GM21737 (cell line): ENCODE data around the gene IGF2BP2.
"Not testable (repeated sequence)": the region's sequence is repeated elsewhere in the genome, so short reads cannot be mapped to it uniquely, and the experiment has no call there.

Experiments used
- ATAC-seq: cut with Tn5 transposase; IDR thresholded peaks from one replicate; pipeline ENCODE4 v1.9.1; 2021; ENCODE audit warnings: mild to moderate bottlenecking, moderate library complexity; ENCODE audit not compliant: unreplicated experiment

Gene IGF2BP2

DNA sequence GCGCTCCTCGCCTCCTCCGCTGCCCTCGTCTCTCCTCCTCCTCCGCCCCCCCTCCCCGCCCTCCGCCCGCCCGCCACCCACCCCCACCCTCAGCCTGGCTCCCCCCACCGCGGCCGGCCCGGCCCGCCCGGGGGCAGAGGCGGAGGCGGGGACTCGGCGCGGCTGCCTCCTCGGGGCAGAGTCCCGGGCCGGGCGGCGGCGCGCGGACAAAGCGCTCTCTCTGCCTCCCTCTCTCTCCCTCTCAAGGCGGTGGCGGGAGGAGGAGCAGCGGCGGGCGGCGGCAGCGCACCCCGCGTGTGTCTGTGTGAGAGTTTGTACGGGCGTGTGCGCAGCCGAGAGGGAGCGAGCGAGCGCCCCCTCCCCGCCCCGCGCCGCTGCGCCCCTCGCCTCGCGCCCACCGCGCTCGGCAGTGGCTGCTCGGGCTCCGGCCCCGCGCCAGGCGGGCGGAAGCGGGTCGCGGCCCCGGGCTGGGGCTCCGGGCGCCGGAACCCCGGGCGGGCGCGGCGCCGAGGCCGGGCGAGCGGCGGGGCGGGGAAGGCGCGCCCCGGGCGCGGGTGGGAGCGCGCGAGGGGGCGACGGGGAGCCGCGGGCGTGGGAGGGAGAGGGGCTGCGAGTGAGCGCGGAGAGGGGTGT, at the start of gene IGF2BP2:
TSS of gene IGF2BP2 (minus strand) at position 37 of the 633 bp plus-strand sequence. CDS start 82 bp downstream, outside the sequence.
- ATAC-seq: no peak

DNA sequence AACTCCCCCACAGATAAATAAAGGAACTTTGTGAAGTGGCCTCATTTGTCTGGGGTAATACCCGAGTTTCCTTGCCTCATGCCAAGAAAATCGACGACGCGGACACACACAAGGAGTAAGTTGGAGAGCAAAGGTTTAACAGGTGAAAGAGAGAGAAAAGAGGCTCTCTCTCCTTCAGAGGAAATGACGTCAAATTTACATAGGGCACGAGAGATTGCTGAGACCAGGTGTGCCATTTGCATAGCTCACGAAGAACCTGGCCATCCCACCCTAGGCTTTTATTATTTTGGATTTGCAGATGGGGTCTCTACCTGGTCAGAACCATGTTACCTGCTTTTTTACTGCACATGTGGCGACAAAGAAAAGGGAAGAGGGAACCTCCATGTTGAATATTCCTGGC, 49.3 kb upstream of the IGF2BP2 start:
- no peak for ATAC-seq

DNA sequence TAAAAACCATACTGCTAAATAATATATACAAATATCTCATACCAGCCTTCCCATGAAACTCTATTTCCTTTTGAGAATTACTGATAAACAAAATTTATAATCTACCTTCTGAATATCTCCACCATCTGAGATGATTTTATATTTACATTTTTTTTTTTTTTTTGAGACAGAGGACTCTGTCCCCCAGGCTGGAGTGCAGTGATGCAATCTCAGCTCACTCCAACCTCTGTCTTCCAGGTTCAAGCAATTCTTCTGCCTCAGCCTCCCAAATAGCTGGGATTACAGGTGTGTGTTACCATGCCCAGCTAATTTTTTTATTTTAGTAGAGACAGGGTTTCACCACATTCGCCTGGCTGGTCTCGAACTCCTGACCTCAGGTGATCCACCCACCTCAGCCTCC, 42.8 kb upstream of the IGF2BP2 start:
- ATAC-seq: no peak

DNA sequence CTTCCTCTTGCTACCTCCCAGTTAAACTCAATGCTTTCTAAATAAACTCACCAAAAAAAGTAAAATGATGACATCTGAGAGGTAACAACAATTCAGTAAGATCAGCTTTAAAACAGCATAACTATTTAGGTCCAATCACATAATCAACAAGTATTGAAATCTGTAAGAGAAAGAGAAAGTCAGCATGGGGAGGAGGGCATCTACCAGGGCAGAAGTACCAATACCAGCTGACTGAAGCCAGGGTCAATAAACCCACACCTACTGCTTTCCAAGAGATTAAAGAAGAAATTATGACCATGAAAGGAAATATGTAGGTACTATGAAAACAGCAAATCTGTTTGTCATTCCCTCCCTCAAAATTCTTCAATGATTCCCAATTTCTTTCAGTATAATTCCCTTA, 42.2 kb upstream of the IGF2BP2 start:
- no peak for ATAC-seq

DNA sequence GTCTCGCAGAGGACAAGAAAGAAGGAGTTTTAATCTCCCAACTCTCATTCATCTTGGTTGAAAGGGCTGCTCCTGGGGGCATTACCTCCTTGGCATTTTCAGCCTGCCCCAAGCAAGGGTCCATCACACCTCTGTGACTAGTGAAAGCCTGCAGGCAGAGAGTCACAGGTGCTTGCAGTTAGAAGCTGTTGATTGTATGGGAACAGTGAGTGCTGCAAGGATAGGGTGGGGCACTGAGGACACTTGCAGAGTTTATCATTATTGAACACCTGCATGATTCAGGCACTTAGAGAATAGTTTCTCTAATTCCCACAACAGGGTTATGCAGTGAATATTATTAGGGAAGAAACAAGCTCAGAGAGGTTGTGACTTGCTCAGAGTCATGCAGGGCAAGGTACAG, 41.7 kb upstream of the IGF2BP2 start:
- ATAC-seq: no peak

DNA sequence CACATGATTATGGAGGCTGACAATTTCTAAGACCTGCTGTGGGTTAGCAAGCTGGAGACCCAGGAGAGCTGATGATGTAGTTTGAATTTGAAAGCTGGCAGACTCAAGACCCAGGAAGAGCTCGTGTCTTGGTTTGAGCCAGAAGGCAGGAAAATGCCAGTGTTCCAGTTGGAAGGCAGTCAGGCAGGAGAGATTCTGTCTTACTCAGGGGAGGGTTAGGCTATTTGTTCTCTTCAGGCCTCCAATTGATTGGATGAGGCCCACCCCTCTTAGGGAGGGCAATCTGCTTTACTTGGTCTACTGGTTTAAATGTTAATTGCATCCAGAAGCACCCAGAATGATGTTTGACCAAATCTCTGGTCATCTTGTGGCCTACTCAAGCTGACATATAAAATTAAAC, 40.4 kb upstream of the IGF2BP2 start:
- no peak for ATAC-seq

DNA sequence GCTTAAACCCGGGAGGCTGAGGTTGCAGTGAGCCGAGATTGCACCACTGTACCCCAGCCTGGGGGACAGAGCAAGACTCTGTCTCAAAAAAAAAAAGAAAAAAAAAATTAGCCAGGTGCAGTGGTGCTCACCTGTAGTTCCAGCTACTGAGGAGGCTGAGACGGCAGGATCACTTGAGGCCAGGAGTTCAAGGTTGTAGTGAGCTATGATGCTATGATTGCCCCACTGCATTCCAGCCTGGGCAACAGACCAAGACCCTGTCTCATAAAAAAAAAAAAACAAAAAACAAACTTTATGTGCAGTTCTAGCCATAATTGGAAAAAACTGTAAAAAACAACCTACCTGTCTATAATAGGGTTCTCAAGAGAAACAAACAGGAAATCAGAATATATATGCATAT, 39.9 kb upstream of the IGF2BP2 start:
- ATAC-seq: no peak

DNA sequence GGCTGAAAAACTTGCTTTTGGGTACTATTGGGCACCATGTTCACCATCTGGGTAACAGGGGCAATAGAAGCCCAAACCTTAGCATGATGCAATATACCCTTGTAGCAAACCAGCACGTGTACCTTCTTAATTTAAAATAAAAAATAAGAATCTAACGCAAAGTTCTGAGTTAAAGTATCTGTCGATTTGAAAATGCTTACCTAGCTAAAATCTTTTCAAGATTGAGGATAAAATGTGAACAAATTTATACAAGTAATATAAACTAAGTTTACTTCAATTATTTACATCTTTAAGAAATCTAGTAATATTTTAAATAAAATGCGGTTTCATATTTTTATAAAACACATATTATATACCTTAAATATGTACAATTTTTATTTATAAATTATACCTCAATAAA, 38.1 kb upstream of the IGF2BP2 start:
- no peak for ATAC-seq

DNA sequence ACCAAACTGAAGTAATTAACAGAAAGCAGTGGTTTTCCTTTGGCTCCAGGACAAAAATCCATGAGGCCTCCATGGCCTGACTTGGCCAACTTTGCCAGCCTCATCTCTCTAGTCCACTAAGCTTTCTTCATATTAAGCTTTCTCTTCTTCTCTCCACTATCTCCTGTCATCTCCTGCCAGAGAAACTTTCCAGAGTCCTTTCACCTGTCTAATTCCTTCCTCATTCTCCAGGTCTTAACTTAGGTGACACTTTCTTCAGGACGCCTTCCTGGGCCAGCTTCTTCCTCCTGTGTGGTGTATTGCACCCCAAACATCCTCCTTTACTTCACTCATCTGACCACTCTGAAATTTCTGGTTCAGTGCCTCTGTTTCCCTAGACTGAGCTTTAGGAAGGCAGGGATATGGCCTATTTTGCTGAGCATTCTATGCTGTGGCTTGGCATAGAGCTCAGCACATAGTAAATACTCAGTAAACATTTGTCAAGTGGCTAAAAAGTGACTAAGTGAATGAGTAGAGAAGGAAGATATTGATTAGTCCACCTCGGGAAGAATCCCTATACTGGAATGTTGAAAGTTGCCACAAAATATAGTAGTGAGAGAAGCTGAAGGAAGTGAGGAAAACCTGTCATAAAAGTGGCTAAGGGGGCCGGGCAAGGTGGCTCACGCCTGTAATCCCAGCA, 34.6 kb upstream of the IGF2BP2 start:
- ATAC-seq: no peak

DNA sequence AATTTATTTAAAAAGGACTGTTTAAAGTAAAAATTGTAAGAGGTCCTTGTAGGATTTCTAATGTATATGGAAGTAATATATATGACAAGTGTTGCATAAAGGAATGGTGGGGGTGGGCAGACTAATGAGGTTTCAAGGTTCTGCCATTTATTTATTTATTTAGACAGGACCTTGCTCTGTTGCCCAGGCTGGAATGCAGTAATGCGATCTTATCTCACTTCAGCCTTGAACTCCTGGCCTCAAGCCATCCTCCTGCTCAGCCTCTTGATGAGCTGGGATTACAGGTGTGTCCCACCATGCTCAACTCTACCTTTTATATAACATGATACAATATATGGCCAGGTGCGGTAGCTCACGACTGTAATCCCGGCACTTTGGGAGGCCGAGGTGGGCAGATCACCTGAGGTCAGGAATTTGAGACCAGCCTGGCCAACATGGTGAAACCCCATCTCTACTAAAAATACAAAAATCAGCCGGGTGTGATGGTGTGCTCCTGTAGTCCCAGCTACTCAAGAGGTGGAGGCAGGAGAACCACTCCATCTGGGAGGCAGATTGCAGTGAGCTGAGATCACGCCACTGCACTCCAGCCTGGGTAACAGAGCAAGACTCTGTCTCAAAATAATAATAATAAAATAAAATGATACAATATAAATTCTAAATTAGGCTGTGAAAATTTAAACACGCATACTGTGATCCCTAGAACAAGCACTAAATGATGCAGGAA, 33.8 kb upstream of the IGF2BP2 start:
- ATAC-seq: no peak

DNA sequence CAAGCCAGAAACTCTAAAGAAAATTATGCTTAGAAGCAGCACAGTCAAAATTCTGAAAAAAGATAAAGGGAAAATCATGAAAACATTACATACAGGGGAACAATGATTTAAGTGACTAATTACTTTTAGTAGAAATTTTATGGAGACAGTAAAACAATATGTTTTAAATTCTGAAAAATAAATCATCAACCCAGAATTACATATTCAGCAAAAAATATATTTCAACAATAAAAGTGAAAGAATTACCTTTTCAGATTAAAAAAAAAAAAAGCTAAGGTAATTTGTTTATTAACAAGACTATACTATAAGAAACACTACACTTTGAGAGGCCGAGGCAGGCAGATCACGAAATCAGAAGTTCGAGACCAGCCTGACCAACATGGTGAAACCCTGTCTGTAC, 32.4 kb upstream of the IGF2BP2 start:
- ATAC-seq: no peak

DNA sequence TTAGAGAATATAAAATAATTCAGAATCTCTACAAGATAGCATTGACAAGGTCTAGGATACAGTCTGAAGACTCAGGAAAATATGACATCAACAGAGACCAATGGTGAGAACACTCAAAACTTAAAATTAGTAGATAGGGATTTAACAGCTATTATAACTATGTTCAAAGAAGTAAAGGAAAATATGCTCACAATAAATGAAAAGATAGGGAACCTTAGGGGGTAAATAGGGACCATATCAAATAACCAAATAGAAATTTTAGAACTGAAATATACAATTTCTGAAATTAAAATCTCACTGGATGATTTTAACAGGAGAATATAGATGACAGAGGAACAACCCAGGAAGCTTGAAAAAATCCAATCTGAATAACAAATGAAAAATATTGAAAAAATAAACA, 31.8 kb upstream of the IGF2BP2 start:
- no peak for ATAC-seq

DNA sequence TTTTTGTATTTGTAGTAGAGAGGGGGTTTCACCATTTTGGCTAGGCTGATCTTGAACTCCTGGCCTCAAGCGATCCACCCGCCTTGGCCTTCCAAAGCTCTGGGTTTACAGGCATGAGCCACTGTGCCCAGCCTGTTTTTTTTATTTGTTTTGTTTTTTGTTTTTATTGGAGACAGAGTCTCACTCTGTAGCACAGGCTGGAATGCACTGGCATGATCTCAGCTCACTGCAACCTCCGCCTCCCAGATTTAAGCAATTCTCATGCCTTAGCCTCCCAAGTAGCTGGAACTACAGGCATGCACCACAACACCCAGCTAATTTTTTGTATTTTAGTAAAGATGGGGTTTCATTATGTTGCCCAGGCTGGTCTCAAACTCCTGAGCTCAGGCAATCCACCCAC, 28.9 kb upstream of the IGF2BP2 start:
- ATAC-seq: not testable (repeated sequence)

DNA sequence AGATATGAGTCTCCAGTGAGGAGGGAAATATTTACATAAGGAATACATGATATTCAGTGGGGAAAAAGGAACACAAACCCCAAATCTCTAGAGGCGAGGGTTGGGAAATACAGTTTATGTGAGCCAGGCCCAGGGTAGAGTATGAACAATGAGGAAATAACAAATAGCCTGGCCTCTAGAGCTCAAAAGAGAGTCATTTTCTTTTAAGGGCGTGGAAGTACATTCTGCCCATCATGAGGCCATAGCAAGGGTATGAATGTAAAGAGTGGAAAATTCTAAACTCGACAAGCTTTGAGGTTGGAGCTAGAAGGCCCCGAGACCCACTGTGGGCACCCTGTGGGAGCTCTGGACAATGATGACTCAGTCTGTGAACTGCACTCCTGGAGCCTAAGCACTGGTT, 27.8 kb upstream of the IGF2BP2 start:
- ATAC-seq: no peak

DNA sequence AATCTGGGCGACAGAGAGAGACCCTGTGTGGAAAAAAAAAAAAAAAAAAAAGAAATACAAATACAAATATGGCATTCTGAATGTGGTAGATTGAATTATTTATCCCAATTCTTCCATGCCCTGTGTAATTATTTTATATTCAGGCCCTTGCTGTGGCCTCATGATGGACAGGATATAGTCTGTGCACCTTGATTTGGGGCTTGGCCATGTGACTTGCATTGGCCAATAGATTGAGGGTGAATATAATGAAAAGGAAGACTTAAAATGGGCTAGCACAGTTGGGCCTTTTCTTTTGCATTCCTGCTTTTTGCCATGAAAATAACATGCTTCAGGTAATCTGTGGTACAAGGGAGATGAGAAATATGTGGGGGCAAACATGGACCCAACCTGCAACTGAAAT, 27.1 kb upstream of the IGF2BP2 start:
- no peak for ATAC-seq

DNA sequence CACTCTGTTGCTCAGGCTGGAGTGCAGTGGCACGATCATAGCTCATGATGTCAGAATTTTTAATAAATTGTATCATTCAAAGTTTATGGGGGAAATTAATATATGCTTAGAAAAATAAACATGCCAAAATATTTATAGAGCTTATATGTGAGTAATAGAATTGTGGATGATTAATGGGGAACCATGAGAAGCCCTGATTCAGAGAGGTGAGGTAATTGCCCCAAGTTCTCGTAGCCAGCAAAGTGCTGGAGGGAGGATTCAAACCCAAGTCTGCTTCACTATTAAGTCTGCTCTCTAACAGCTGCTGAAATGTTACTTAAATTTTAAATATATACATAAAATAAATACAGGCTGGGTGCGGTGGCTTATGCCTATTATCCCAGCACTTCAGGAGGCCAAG, 26.2 kb upstream of the IGF2BP2 start:
- no peak for ATAC-seq

DNA sequence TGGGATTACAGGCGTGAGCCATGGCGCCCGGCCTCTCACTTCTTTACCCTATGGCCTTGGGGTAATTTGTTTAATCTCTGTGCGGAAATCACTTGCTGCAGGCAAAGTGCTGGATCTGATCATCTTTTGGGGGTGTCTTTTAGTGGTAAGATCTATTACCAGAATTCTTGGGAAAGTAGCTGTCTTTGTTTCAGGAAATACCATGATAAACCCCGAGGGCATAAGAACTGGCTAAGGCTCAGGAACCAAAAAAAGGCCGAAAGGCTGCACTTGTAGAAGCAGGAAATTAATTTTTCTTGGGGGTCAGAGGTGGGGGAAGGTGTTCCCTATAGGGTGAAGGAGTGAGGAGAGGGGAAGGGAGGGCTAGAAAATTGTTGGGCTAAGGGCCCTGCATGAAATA, 22.7 kb upstream of the IGF2BP2 start:
- no peak for ATAC-seq

DNA sequence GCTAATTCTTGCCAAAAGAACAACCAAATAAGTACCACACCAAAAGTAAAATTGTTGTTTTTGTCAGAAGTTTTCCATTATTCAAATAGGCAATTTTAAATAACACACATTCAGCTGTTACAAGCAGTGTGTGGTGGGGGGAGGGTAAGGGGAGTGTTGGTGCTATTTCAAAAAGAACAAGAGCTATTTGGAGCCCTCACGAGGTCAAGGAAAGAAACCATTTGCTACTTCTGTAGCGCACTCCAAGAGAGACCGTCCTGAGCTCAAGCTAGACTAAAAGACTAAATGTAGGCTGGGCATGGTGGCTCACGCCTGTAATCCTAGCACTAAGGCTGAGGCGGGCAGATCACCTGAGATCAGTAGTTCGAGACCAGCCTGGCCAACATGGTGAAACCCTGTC, 21.2 kb upstream of the IGF2BP2 start:
- no peak for ATAC-seq

DNA sequence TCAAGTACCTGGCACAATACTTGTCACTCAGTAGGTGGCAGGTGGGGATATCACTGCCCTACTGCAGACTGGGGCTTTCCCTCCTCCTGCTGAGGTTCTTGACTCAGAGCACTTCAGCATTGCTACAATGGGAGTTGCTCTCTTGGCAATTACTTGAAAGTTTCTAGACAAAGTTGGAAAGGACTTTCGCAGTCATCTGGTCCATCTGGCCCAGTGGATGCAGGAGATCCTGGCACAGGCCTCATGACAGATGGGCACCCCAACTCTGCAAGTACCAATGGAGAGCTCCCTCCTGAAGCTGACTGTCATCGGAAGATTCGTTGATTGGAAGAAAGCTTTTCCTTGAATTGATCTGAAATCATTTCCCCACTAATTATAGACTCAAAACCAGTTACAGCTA, 19.2 kb upstream of the IGF2BP2 start:
- no peak for ATAC-seq

DNA sequence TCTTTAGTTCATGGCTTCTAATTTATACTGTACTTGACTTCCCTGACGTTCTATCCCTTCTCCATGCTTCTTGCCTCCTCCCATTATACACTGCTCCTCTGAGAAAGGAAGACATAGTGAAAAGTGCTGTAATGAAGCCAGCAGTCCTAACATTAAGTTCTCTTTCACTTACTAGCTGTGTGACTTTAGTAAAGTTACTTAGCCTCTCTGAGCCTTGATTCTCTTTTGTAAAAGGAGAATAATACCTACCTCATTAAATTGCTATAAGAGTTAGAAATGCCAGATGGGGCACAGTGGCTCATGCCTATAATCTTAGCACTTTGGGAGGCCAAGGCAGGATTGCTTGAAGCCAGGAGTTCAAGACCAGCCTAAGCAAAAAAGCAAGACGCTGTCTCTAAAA, 18.8 kb upstream of the IGF2BP2 start:
- ATAC-seq: no peak

DNA sequence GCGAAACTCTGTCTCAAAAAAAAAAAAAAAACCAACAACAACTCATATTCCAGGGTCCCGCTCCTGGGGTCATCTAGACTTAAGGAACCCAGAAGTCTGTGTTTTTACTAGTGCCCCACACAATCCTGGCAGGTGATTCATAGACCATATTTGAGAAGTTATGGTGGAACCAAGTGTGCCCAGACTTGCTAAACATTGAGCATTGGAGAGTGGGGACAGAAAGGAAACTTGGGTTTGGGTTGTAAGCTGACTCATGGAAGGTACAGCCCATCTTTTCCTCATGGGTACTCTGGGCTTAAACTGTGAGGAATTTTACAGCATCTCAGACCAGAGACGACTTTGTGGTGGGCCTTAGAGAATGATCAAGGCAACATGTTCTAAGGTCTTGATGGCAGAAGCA, 18.3 kb upstream of the IGF2BP2 start:
- ATAC-seq: no peak

DNA sequence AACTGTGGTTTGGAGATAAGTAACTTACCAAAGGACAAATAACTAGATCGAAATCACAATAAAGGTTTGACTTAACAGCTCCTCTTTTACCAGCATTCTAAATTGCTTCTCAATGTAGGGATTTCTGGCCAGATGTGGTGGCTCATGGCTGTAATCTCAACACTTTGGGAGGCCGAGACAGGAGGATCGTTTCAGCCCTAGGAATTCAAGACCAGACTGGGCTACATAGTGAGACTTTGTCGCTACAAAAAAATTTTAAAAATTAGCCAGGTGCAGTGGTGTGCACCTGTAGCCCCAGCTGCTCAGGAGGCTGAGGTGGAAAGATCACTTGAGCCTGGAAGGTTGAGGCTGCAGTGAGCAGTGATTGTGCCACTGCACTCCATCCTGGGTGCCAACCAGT, 17.4 kb upstream of the IGF2BP2 start:
- no peak for ATAC-seq
